Trophoblast cell (in vitro differentiated cells and primary cell): Measurements from ENCODE around the gene PGBD5.

Source experiments
- DNase-seq, 2 donors: peaks; one replicate each; pipeline ENCODE4 v3.0.0-alpha.2; 2016
- H2AFZ ChIP-seq: 2 replicates; pipeline ENCODE4 v1.6.1; 2013; ENCODE audit warnings: low read length, moderate library complexity, mild to moderate bottlenecking; ENCODE audit not compliant: insufficient read depth, poor library complexity
- H2AK5ac ChIP-seq: 2 replicates; pipeline ENCODE4 v1.6.1; 2013; ENCODE audit warnings: mild to moderate bottlenecking, low read length
- H2BK120ac ChIP-seq: 2 replicates; pipeline ENCODE4 v1.6.1; 2013; ENCODE audit warnings: low read length, mild to moderate bottlenecking, moderate library complexity; ENCODE audit not compliant: insufficient read depth, poor library complexity
- H2BK12ac ChIP-seq: 2 replicates; pipeline ENCODE4 v1.6.1; 2013; ENCODE audit warnings: mild to moderate bottlenecking, low read length, moderate library complexity
- H2BK5ac ChIP-seq: 2 replicates; pipeline ENCODE4 v1.6.1; 2013; ENCODE audit warnings: low read length, low read depth, moderate library complexity, mild to moderate bottlenecking; ENCODE audit not compliant: poor library complexity
- H3K14ac ChIP-seq: 2 replicates; pipeline ENCODE4 v1.6.1; 2013; ENCODE audit warnings: mild to moderate bottlenecking, low read length
- H3K18ac ChIP-seq: 2 replicates; pipeline ENCODE4 v1.6.1; 2013; ENCODE audit warnings: mild to moderate bottlenecking, low read length
- H3K23ac ChIP-seq: 2 replicates; pipeline ENCODE4 v1.6.1; 2013; ENCODE audit warnings: low read length
- H3K27ac ChIP-seq: 2 replicates; pipeline ENCODE4 v1.5.1; 2013; ENCODE audit warnings: low read depth, mild to moderate bottlenecking, inconsistent platforms, low read length, moderate library complexity
- H3K27me3 ChIP-seq: 2 replicates; pipeline ENCODE4 v1.6.1; 2013; ENCODE audit warnings: inconsistent platforms, mild to moderate bottlenecking, low read length, moderate library complexity; ENCODE audit not compliant: insufficient read depth
- H3K36me3 ChIP-seq, 2 experiments: 1 replicate in 1 of 2; 2 replicates in 1 of 2; pipeline ENCODE4 v1.6.1; 2013; ENCODE audit warnings: low read length in 2 of 2, mild to moderate bottlenecking in 2 of 2, moderate library complexity in 1 of 2; ENCODE audit not compliant: insufficient read depth in 2 of 2, control insufficient read depth in 1 of 2
- H3K4ac ChIP-seq: 2 replicates; pipeline ENCODE4 v1.6.1; 2013; ENCODE audit warnings: low read depth, mild to moderate bottlenecking, low read length, moderate library complexity
- H3K4me1 ChIP-seq, 2 experiments: 1 replicate in 1 of 2; 2 replicates in 1 of 2; pipeline ENCODE4 v1.6.1; 2013; ENCODE audit warnings: low read length in 2 of 2, mild to moderate bottlenecking in 2 of 2, moderate library complexity in 1 of 2; ENCODE audit not compliant: insufficient read depth in 2 of 2, control insufficient read depth in 1 of 2
- H3K4me2 ChIP-seq: 2 replicates; pipeline ENCODE4 v1.6.1; 2013; ENCODE audit warnings: inconsistent platforms, mild to moderate bottlenecking, low read length, moderate library complexity
- H3K4me3 ChIP-seq: 2 replicates; pipeline ENCODE4 v1.5.1; 2013; ENCODE audit warnings: mild to moderate bottlenecking, low read depth, low read length, inconsistent platforms
- H3K79me1 ChIP-seq: one replicate; pipeline ENCODE4 v1.6.1; 2013; ENCODE audit warnings: low read length
- H3K79me2 ChIP-seq: 2 replicates; pipeline ENCODE4 v1.6.1; 2013; ENCODE audit warnings: low read length, mild to moderate bottlenecking; ENCODE audit not compliant: control insufficient read depth, insufficient read depth, poor library complexity
- H3K9ac ChIP-seq: 2 replicates; pipeline ENCODE4 v1.6.1; 2013; ENCODE audit warnings: mild to moderate bottlenecking, low read length
- H3K9me3 ChIP-seq: 2 replicates; pipeline ENCODE4 v1.6.1; 2013; ENCODE audit warnings: low read depth, mild to moderate bottlenecking, control low read depth, inconsistent platforms, low read length; ENCODE audit not compliant: insufficient read depth
- H4K12ac ChIP-seq: 2 replicates; pipeline ENCODE4 v1.6.1; 2013; ENCODE audit warnings: low read depth, mild to moderate bottlenecking, low read length, moderate library complexity
- H4K8ac ChIP-seq: 2 replicates; pipeline ENCODE4 v1.6.1; 2013; ENCODE audit warnings: low read depth, mild to moderate bottlenecking, low read length, moderate library complexity
- H4K91ac ChIP-seq: one replicate; pipeline ENCODE4 v1.6.1; 2013; ENCODE audit warnings: low read depth, mild to moderate bottlenecking, low read length, moderate library complexity
- WGBS: extraction: QIAGEN DNeasy Blood & Tissue Kit; methylation state at CpG from one replicate; pipeline ENCODE4 v1.1.7; 2013; ENCODE audit warnings: missing lambda C conversion rate; ENCODE audit not compliant: insufficient read length, insufficient coverage; ENCODE audit errors: extremely low coverage; 5-methylcytosine and 5-hydroxymethylcytosine counted together

Gene PGBD5

DNA sequence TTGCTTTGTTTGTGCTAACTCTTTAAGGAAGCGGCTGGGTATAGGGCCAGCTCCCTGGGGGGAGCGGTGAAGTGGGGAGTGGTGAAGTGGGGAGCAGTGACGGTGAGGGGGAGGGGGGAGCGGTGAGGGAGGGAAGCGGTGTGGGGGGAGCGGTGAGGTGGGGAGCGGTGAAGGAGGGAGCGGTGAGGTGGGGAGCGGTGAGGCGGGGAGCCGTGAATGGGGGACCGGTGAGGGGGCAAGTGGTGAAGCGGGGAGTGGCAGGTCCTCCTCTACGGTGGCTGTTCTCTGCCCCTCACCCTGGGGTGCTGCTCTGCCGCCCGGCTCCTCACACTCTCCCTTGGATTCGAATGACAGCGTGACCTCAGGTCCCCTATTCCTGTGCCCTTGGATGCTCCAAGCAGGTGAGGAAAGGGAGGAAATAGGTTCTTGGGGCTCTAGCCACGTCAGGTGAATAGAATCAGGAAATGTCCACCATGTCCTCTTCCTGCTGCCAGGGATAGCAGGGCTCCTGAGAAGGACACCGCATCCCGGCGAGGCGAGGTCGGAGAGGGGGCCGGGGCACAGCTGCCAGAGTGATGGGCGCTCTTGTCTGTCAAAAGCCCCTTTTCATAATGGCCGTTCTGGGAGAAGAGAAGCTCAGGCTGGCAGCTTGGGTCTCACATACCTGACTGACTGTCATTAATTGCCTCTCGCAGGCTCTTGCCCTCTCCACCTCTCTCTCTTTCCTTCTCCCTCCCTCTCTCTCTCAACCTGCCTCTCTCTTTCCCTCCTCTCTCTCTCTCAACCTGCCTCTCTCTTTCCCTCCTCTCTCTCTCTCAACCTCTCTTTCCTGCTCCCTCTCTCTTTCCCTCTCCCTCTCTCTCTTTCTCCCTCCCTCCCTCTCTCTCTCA is 134.2 kb downstream of the PGBD5 start:
- Histone ChIP-seq H2BK5ac (no peak overlapping the region), H3K27me3 (peaks cover 9% of the 10 kb centered on the region), H2AFZ (no peak overlapping the region), H3K4ac (no peak overlapping the region), H3K4me1 (no peaks in the 10 kb centered on the region), H3K36me3 (no peaks in the 10 kb centered on the region), H3K79me1 (no peaks in the 10 kb centered on the region), H3K9ac (no peak overlapping the region), H3K9me3 (peaks cover 1% of the 10 kb centered on the region), H3K27ac (no peak overlapping the region), H3K18ac (no peak overlapping the region), H3K23ac (no peak overlapping the region), H3K4me2 (no peak overlapping the region), H3K4me3 (no peak overlapping the region), H2AK5ac (no peak overlapping the region), H4K8ac (no peak overlapping the region), H4K91ac (no peak overlapping the region), H2BK12ac (no peak overlapping the region), H2BK120ac (no peak overlapping the region), H3K14ac (no peak overlapping the region), H3K79me2 (no peaks in the 10 kb centered on the region), H4K12ac (no peak overlapping the region)
- no CpG with 5 or more reads among the region's 28 CpGs for WGBS
- no peak for DNase-seq

DNA sequence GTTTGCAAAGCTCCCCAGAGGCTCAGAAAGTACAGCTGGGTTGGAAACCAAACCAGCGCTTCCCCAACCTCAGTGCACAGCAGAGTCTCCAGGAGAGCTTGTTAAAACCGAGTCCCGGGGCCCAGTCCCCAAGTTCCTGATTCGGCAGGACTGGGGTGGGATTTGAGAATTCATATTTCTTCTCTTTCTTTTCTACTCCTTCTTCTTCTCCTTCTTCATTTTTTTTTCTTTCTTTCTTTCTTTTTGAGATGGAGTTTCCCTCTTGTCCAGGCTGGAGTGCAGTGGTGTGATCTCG is 136.8 kb downstream of the PGBD5 start:
- no CpG with 5 or more reads among the region's 5 CpGs for WGBS

DNA sequence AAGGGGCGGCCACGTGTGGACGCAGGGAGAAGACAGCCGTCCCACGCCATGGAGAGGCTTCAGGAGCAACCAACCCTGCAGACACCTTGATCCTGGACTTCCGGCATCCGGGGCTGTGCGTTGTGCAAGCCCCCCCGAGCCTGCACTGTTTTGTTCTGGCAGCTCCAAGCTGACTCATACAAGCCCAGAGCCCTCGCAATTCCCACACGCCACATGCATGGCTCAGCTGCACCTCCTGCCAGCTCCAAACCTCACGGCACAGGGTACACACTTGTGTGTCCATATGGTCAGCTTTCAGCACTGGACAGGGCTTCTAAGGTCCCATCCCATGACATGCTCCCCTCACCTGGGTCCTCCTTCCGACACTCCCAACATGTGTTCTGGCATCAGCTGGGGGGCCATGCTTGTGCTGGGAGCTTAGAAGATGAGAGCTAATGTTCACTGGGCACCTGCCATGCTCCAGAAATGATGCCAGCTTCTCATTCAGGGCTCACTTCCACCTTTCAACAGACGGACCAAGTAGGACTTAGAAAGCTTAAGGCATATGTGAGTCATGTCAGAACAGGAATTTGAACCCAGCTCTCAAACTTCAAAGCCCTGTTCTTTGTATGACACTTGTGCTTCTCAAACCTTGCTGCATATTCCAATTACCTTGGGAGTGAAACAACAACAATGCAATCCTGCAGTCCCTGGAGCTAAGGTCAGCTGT is 137.3 kb downstream of the PGBD5 start:
- no peaks in the 10 kb centered on the region for H3K79me1 ChIP-seq
- WGBS: no CpG with 5 or more reads among the region's 14 CpGs

More for the DNA sequence above, 136.8 kb downstream of the PGBD5 start:
- Histone ChIP-seq H3K4me3 (no peak overlapping the region), H3K4me2 (no peak overlapping the region), H3K9me3 (peaks cover 1% of the 10 kb centered on the region), H3K14ac (no peak overlapping the region), H3K27ac (no peak overlapping the region), H4K91ac (no peak overlapping the region), H2AK5ac (no peak overlapping the region), H3K18ac (no peak overlapping the region), H2AFZ (no peak overlapping the region), H2BK5ac (no peak overlapping the region), H3K9ac (no peak overlapping the region), H3K27me3 (peaks cover 9% of the 10 kb centered on the region), H3K36me3 (no peaks in the 10 kb centered on the region), H4K8ac (no peak overlapping the region), H3K79me2 (no peaks in the 10 kb centered on the region), H3K4me1 (no peaks in the 10 kb centered on the region), H3K23ac (no peak overlapping the region), H2BK120ac (no peak overlapping the region), H3K79me1 (no peaks in the 10 kb centered on the region), H4K12ac (no peak overlapping the region), H2BK12ac (no peak overlapping the region), H3K4ac (no peak overlapping the region)
- no peak for DNase-seq

DNA sequence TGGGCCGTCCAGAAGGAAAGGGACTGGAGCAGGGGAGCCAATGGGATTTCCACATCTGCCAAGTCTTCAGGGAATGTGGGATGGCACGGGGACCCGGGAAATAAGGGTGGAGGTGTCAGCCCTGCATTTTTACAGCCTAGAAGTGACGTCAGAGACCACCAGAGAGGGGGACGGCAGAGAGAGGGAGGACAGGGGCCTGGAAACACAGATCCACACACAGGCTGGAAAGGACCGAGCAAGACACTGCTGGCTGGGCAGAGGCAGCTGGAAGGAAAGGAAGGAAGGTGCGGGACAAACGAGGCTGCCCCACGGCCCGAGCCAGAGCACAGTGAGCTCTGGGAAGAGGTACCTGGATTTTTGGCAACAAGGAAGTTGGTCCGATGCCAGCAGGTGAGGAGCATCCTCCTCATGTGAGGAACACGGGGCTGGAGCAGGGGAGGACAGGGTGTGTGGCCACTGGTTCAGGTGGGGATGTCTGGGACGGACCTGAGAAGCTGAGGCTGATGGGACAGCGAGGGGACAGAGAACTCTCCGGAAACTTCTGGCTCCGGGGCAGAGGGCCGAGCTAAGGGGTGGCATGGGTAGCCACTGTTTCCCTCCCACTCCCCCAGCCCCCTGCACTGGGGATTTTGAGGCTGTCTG is 138.3 kb downstream of the PGBD5 start:
- DNase-seq: no peak
- no peak overlapping the region for H3K4ac ChIP-seq
- H3K18ac ChIP-seq: no peak overlapping the region
- H4K12ac ChIP-seq: no peak overlapping the region
- no peak overlapping the region for H3K14ac ChIP-seq
- H3K27ac ChIP-seq: no peak overlapping the region
- no CpG with 5 or more reads among the region's 17 CpGs for WGBS
- peaks cover 9% of the 10 kb centered on the region for H3K27me3 ChIP-seq
- H3K79me1 ChIP-seq: no peaks in the 10 kb centered on the region
- no peaks in the 10 kb centered on the region for H3K9me3 ChIP-seq
- no peak overlapping the region for H2BK12ac ChIP-seq
- no peak overlapping the region for H3K9ac ChIP-seq
- no peak overlapping the region for H2BK120ac ChIP-seq
- H4K8ac ChIP-seq: no peak overlapping the region
- no peaks in the 10 kb centered on the region for H3K4me1 ChIP-seq
- no peak overlapping the region for H2AK5ac ChIP-seq
- no peak overlapping the region for H2BK5ac ChIP-seq
- no peak overlapping the region for H3K23ac ChIP-seq
- H3K4me3 ChIP-seq: no peak overlapping the region
- no peak overlapping the region for H4K91ac ChIP-seq
- H3K4me2 ChIP-seq: no peak overlapping the region
- H2AFZ ChIP-seq: no peak overlapping the region
- H3K36me3 ChIP-seq: peaks cover under 1 to 5% of the 10 kb centered on the region in 2 experiments
- peaks cover 1% of the 10 kb centered on the region for H3K79me2 ChIP-seq

More for the DNA sequence above, 137.3 kb downstream of the PGBD5 start:
- H3K4me1 ChIP-seq: no peaks in the 10 kb centered on the region
- no peak overlapping the region for H3K14ac ChIP-seq
- H4K8ac ChIP-seq: no peak overlapping the region
- no peak overlapping the region for H3K18ac ChIP-seq
- no peak overlapping the region for H4K91ac ChIP-seq
- no peak overlapping the region for H2BK120ac ChIP-seq
- H3K27me3 ChIP-seq: peaks cover 9% of the 10 kb centered on the region
- H3K36me3 ChIP-seq: peaks cover 0 to under 1% of the 10 kb centered on the region in 2 experiments
- H3K27ac ChIP-seq: no peak overlapping the region
- H3K4ac ChIP-seq: no peak overlapping the region
- no peak overlapping the region for H2AK5ac ChIP-seq
- no peak overlapping the region for H3K23ac ChIP-seq
- H2AFZ ChIP-seq: no peak overlapping the region
- no peak overlapping the region for H2BK12ac ChIP-seq
- no peak overlapping the region for H4K12ac ChIP-seq
- H3K9ac ChIP-seq: no peak overlapping the region
- H3K4me3 ChIP-seq: no peak overlapping the region
- no peak overlapping the region for H2BK5ac ChIP-seq
- no peaks in the 10 kb centered on the region for H3K79me2 ChIP-seq
- no peak for DNase-seq
- H3K4me2 ChIP-seq: no peak overlapping the region
- peaks cover 1% of the 10 kb centered on the region for H3K9me3 ChIP-seq
